Mesothelial cell of epicardium (in vitro differentiated cells): ENCODE results near the gene DOCK4. TPM values are rescaled to one million over a fixed set of nuclear protein-coding genes. Genes with fewer than 3 reads are reported as not detected.

ENCODE experiments used
- DNase-seq, 2 experiments: peaks; one replicate each; pipeline ENCODE4 v3.0.0; 2021; ENCODE audit warnings: low spot score in 2 of 2; ENCODE audit not compliant: unreplicated experiment in 2 of 2
- H3K27ac Mint-ChIP-seq: 2 replicates; pipeline ENCODE4 v1.8.0; 2021; ENCODE audit warnings: mixed read lengths
- H3K27me3 Mint-ChIP-seq: 2 replicates; pipeline ENCODE4 v1.8.0; 2021; ENCODE audit warnings: low read depth, mixed read lengths
- H3K36me3 Mint-ChIP-seq: 2 replicates; pipeline ENCODE4 v1.8.0; 2021; ENCODE audit warnings: mixed read lengths
- H3K4me1 Mint-ChIP-seq: 2 replicates; pipeline ENCODE4 v1.8.0; 2021; ENCODE audit warnings: mixed read lengths
- H3K4me3 Mint-ChIP-seq: 2 replicates; pipeline ENCODE4 v1.8.0; 2021; ENCODE audit warnings: mild to moderate bottlenecking, moderate library complexity, mixed read lengths
- H3K9me3 Mint-ChIP-seq: 2 replicates; pipeline ENCODE4 v1.8.0; 2021; ENCODE audit warnings: mixed read lengths
- total RNA-seq: library from RNA; stranded (reverse); gene quantifications from 3 replicates; pipeline ENCODE4 v1.2.1, GENCODE V29; 2021
- TF ChIP-seq, protein P1 (sequence below): fragments of 200-600 bp; sonication (generic); IDR thresholded peaks from one replicate; pipeline ENCODE4 v1.5.0; 2021; ENCODE audit warnings: antibody characterized with exemption; ENCODE audit not compliant: unreplicated experiment

Gene DOCK4
- total RNA-seq, 1 donor from 2014 or later: 27.7 TPM

DNA sequence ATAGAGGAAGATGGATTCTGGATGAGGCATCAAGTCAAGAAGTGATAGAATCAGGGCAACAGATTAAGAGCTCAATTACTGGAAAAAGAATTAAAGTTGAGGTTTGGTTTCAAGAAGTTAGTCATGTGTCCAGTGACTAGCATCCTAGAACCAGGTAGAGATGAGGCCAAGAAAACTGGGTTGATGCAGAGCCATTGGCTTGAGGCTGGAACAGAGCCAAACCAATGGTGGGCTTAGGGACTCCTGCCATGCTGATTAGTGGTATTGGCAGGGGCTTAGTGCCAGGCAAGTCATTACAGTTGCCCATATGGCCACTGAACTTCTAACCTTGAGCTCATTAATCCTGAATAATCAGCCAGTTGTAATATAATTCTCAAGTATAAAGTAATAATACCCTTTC is 18.8 kb upstream of the DOCK4 start:
- Mint-ChIP-seq H3K27ac (no peak overlapping the region), H3K9me3 (peaks cover 13% of the 10 kb centered on the region), H3K27me3 (no peaks in the 10 kb centered on the region), H3K4me3 (no peak overlapping the region), H3K36me3 (peaks cover 13% of the 10 kb centered on the region), H3K4me1 (peaks cover 12% of the 10 kb centered on the region)
- TF ChIP-seq, protein P1, sequence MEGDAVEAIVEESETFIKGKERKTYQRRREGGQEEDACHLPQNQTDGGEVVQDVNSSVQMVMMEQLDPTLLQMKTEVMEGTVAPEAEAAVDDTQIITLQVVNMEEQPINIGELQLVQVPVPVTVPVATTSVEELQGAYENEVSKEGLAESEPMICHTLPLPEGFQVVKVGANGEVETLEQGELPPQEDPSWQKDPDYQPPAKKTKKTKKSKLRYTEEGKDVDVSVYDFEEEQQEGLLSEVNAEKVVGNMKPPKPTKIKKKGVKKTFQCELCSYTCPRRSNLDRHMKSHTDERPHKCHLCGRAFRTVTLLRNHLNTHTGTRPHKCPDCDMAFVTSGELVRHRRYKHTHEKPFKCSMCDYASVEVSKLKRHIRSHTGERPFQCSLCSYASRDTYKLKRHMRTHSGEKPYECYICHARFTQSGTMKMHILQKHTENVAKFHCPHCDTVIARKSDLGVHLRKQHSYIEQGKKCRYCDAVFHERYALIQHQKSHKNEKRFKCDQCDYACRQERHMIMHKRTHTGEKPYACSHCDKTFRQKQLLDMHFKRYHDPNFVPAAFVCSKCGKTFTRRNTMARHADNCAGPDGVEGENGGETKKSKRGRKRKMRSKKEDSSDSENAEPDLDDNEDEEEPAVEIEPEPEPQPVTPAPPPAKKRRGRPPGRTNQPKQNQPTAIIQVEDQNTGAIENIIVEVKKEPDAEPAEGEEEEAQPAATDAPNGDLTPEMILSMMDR: no peak
- no peak for DNase-seq

- peaks cover 14% of the 10 kb centered on the region for H3K9me3 Mint-ChIP-seq
- H3K27me3 Mint-ChIP-seq: no peaks in the 10 kb centered on the region
- H3K4me1 Mint-ChIP-seq: peaks cover 12% of the 10 kb centered on the region
- H3K36me3 Mint-ChIP-seq: peaks cover 15% of the 10 kb centered on the region
- H3K27ac Mint-ChIP-seq: no peak overlapping the region
- H3K4me3 Mint-ChIP-seq: no peak overlapping the region
- TF ChIP-seq, protein P1: no peak
- DNase-seq: no peak
These were observed 18.0 kb upstream of the DOCK4 start for GRCh38 chr7:112224186-112224585.

- H3K4me3 Mint-ChIP-seq: no peak overlapping the region
- peaks cover 15% of the 10 kb centered on the region for H3K36me3 Mint-ChIP-seq
- H3K27ac Mint-ChIP-seq: no peak overlapping the region
These were observed 17.1 kb upstream of the DOCK4 start for GRCh38 chr7:112223310-112223709.

DNA sequence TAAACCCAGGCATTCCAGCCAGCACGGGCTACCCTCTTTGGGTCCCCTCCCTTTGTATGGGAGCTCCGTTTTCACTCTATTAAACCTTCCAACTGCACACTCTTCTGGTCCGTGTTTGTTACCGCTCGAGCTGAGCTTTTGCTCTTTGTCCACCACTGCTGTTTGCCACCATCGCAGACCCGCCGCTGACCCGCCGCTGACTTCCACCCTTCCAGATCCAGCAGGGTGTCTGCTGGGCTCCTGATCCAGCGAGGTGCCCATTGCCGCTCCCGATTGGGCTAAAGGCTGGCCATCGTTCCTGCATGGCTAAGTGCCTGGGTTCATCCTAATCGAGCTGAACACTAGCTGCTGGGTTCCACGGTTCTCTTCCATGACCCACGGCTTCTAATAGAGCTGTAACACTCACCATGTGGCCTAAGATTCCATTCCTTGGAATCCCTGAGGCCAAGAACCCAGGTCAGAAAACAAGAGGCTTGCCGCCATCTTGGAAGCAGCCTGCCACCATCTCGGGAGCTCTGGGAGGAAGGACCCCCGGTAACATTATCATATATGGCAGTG is 14.8 kb upstream of the DOCK4 start:
- Mint-ChIP-seq H3K4me3 (no peak overlapping the region), H3K9me3 (peaks cover 14% of the 10 kb centered on the region), H3K27ac (no peak overlapping the region), H3K36me3 (peaks cover 15% of the 10 kb centered on the region), H3K4me1 (peaks cover 2% of the 10 kb centered on the region), H3K27me3 (no peaks in the 10 kb centered on the region)
- TF ChIP-seq, protein P1: no peak
- DNase-seq: no peak

More at GRCh38 chr7:112223310-112223709, 17.1 kb upstream of the DOCK4 start:
- Mint-ChIP-seq H3K9me3 (peaks cover 14% of the 10 kb centered on the region), H3K27me3 (no peaks in the 10 kb centered on the region), H3K4me1 (peaks cover 12% of the 10 kb centered on the region)
- TF ChIP-seq, protein P1: no peak
- DNase-seq: no peak

GRCh38 chr7:112215787-112216186 is 9.6 kb upstream of the DOCK4 start:
- no peak for DNase-seq
- Mint-ChIP-seq H3K4me1 (peaks cover 18% of the 10 kb centered on the region), H3K27ac (no peak overlapping the region), H3K4me3 (no peak overlapping the region), H3K36me3 (peaks cover 3% of the 10 kb centered on the region), H3K9me3 (peaks cover 3% of the 10 kb centered on the region), H3K27me3 (no peaks in the 10 kb centered on the region)
- TF ChIP-seq, protein P1: no peak

- no peak for DNase-seq
- TF ChIP-seq, protein P1: no peak
- peaks cover under 1% of the 10 kb centered on the region for H3K36me3 Mint-ChIP-seq
- H3K27me3 Mint-ChIP-seq: no peaks in the 10 kb centered on the region
- no peak overlapping the region for H3K4me3 Mint-ChIP-seq
- no peak overlapping the region for H3K27ac Mint-ChIP-seq
- H3K9me3 Mint-ChIP-seq: peaks cover under 1% of the 10 kb centered on the region
- peaks cover 18% of the 10 kb centered on the region for H3K4me1 Mint-ChIP-seq
These were observed 8.7 kb upstream of the DOCK4 start for GRCh38 chr7:112214883-112215282.
